GM19372 (cell line): ENCODE results near the gene SETX.

Experiments
- ATAC-seq: cut with Tn5 transposase; IDR thresholded peaks from one replicate; pipeline ENCODE4 v1.9.1; 2021; ENCODE audit warnings: mild to moderate bottlenecking, low read depth, moderate library complexity; ENCODE audit not compliant: unreplicated experiment

Gene SETX

GRCh38 chr9:132230605-132231004, 124.2 kb downstream of the SETX start:
- ATAC-seq: no peak

GRCh38 chr9:132228062-132228461, 126.7 kb downstream of the SETX start:
- no peak for ATAC-seq

- no peak for ATAC-seq
Measured at GRCh38 chr9:132226571-132227430, 128.0 kb downstream of the SETX start.

- no peak for ATAC-seq
Measured at GRCh38 chr9:132224645-132225044, 130.1 kb downstream of the SETX start.

GRCh38 chr9:132221941-132222340, 132.8 kb downstream of the SETX start:
- no peak for ATAC-seq

- no peak for ATAC-seq
Measured at GRCh38 chr9:132218208-132218607, 136.6 kb downstream of the SETX start.

- ATAC-seq: no peak
Measured at GRCh38 chr9:132216861-132217619, 137.7 kb downstream of the SETX start.

GRCh38 chr9:132214027-132214622, 140.7 kb downstream of the SETX start:
- ATAC-seq: no peak

- ATAC-seq: no peak
Measured at GRCh38 chr9:132211570-132211969, 143.2 kb downstream of the SETX start.
